Measurements from ENCODE around the gene PLCD4. TPM values are rescaled to one million over a fixed set of nuclear protein-coding genes. Genes with fewer than 3 reads are reported as not detected.

The PLCD4 gene
- total RNA-seq, 1 donor from 2014 or later, result 24.7 TPM

DNA sequence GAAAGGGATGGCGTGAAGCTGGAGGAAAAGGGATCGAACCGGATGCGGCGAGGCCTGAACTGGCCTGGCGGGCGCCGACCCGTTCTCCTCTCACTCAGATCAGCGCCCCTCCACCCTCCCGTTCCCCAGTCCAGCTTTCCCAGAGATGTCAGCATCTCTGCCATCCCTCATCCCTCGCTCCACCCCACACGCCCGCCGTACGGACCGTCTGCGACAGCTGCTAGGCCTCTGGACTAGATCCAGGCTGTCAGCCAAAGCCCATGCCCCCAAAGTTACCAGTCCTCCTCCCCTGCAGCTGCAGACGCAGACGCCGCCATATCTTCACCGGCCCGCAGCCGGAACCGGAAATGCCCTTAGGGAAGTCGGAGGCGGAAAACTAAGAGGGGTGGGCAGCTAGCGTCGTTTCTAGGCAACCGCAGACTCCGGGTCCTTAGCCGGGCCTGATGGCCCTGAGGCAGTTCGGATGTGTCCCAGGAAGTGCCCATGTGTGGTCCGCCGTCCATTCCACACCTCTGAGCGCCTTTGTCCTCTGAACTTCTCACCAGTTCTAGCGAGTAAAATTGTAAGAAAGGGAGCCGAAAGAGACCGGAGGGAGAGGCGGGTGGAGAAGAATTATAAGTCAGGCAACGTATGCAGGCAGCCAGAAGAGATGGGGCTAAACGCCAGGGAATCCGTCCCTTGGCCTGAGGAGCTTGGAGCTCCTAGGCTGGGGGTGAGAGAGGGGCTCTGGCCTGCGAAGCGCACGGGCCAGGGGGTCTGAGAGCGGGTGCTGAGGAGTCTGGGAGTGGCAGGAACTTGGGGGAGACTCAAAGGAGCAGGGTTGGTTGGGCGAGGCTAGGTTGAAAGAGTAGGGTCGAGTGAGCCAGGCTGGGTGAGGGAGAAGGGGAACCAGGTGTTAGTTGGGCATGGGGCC is 64.2 kb downstream of the PLCD4 start, which contains the start of the genes RNF25 and STK36:
Gene RNF25, minus strand, starts transcription at position 349 of the 913 bp plus-strand sequence. Its CDS starts 32 bp downstream, at position 317.
Gene STK36, plus strand, starts transcription at position 433 of the 913 bp plus-strand sequence. CDS start 744 bp downstream, outside the sequence.
- H3K27me3 Mint-ChIP-seq (ENCODE audit: unreplicated experiment), result no peaks in the 10 kb centered on the region
- H3K36me3 Mint-ChIP-seq (ENCODE audit: unreplicated experiment), result peaks cover 13% of the 10 kb centered on the region
- peak within 1 kb of the TSS; percentile 99 for H3K27ac Mint-ChIP-seq (ENCODE audit: unreplicated experiment)
- H3K9me3 Mint-ChIP-seq (ENCODE audit: unreplicated experiment), result no peaks in the 10 kb centered on the region
- peaks cover 25% of the 10 kb centered on the region for H3K4me1 Mint-ChIP-seq (ENCODE audit: unreplicated experiment)
- H3K4me3 Mint-ChIP-seq (ENCODE audit: unreplicated experiment), result peak within 1 kb of the TSS; percentile 99
- TF ChIP-seq, protein P1, sequence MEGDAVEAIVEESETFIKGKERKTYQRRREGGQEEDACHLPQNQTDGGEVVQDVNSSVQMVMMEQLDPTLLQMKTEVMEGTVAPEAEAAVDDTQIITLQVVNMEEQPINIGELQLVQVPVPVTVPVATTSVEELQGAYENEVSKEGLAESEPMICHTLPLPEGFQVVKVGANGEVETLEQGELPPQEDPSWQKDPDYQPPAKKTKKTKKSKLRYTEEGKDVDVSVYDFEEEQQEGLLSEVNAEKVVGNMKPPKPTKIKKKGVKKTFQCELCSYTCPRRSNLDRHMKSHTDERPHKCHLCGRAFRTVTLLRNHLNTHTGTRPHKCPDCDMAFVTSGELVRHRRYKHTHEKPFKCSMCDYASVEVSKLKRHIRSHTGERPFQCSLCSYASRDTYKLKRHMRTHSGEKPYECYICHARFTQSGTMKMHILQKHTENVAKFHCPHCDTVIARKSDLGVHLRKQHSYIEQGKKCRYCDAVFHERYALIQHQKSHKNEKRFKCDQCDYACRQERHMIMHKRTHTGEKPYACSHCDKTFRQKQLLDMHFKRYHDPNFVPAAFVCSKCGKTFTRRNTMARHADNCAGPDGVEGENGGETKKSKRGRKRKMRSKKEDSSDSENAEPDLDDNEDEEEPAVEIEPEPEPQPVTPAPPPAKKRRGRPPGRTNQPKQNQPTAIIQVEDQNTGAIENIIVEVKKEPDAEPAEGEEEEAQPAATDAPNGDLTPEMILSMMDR (IDR thresholded peaks at IDR 0.05), result no peak
- DNase-seq (ENCODE audit: extremely low spot score, unreplicated experiment), result peak; percentile 94

DNA sequence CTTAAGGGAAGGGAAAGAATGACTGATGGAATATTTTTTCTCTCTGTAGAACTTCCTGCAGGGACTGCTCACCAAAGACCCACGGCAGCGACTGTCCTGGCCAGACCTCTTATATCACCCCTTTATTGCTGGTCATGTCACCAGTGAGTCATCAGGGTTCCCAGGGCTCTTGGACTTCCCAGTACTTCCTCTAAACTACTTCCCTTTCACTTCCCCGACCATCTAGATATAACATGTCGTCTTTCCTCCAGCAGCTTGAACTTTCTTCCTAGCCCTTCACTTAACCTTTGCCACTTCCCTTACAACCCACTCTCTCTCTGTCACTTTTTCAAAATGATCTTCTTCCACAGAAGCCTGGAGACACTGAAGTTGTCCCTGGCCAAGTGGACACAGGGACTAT is 71.4 kb downstream of the PLCD4 start:
- H3K4me3 Mint-ChIP-seq (ENCODE audit: unreplicated experiment), result no peak overlapping the region
- TF ChIP-seq, protein P1 (IDR thresholded peaks at IDR 0.05), result no peak
- no peaks in the 10 kb centered on the region for H3K9me3 Mint-ChIP-seq (ENCODE audit: unreplicated experiment)
- H3K4me1 Mint-ChIP-seq (ENCODE audit: unreplicated experiment), result no peaks in the 10 kb centered on the region
- no peak overlapping the region for H3K27ac Mint-ChIP-seq (ENCODE audit: unreplicated experiment)
- DNase-seq (ENCODE audit: extremely low spot score, unreplicated experiment), result no peak
- peaks cover 24% of the 10 kb centered on the region for H3K36me3 Mint-ChIP-seq (ENCODE audit: unreplicated experiment)
- H3K27me3 Mint-ChIP-seq (ENCODE audit: unreplicated experiment), result no peaks in the 10 kb centered on the region

DNA sequence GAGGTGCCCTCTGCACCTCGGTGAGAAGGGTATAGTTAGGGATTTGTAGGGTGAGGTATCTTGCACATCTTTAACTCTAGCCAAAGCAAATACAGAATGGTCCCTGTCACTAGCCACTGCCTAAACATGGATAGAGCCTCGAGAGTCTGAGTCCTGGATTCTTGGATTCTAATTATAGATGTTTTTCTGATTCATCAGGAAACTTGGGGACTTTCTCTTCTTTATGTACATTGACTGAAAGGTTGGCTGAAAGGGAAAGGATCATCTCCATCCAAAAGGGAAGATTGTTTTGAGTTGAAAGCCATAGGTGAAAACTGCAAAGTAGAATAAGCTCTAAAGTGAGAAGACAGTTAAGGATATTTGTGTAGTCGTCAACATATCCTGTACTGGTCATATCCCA is 72.4 kb downstream of the PLCD4 start:
- H3K27ac Mint-ChIP-seq (ENCODE audit: unreplicated experiment), result no peak overlapping the region
- H3K9me3 Mint-ChIP-seq (ENCODE audit: unreplicated experiment), result no peaks in the 10 kb centered on the region
- peaks cover 29% of the 10 kb centered on the region for H3K36me3 Mint-ChIP-seq (ENCODE audit: unreplicated experiment)
- DNase-seq (ENCODE audit: extremely low spot score, unreplicated experiment), result no peak
- no peaks in the 10 kb centered on the region for H3K27me3 Mint-ChIP-seq (ENCODE audit: unreplicated experiment)
- no peaks in the 10 kb centered on the region for H3K4me1 Mint-ChIP-seq (ENCODE audit: unreplicated experiment)
- H3K4me3 Mint-ChIP-seq (ENCODE audit: unreplicated experiment), result no peak overlapping the region
- TF ChIP-seq, protein P1 (IDR thresholded peaks at IDR 0.05), result no peak

Other genes starting within 250 kb of the PLCD4 start
- gene SLC11A1, start 225.6 kb upstream of the PLCD4 start, total RNA-seq, result 0.16 and 0.21 TPM in 2 replicates
- 131 and 138 TPM in 2 replicates for gene CTDSP1, start 208.0 kb upstream of the PLCD4 start, total RNA-seq
- 0.57 TPM in 1 of 2 replicates, not detected in the other for gene VIL1, start 188.8 kb upstream of the PLCD4 start, total RNA-seq
- 14.6 and 15.0 TPM in 2 replicates for gene USP37, start 39.5 kb upstream of the PLCD4 start, total RNA-seq
- 40.3 and 41.6 TPM in 2 replicates for gene CNOT9, start 39.1 kb upstream of the PLCD4 start, total RNA-seq
- gene ZNF142, start 51.7 kb downstream of the PLCD4 start, total RNA-seq, result 33.4 and 35.5 TPM in 2 replicates
- gene BCS1L, start 51.8 kb downstream of the PLCD4 start, total RNA-seq, result 36.5 and 40.9 TPM in 2 replicates
- 35.7 and 36.7 TPM in 2 replicates for gene RNF25, start 64.1 kb downstream of the PLCD4 start, total RNA-seq
- 60.7 and 67.8 TPM in 2 replicates for gene STK36, start 64.2 kb downstream of the PLCD4 start, total RNA-seq
- gene TTLL4, start 102.9 kb downstream of the PLCD4 start, total RNA-seq, result 23.7 and 28.6 TPM in 2 replicates
- gene CYP27A1, start 174.2 kb downstream of the PLCD4 start, total RNA-seq, result 3.2 and 4.1 TPM in 2 replicates
- not detected in 2 replicates for gene PRKAG3, start 223.9 kb downstream of the PLCD4 start, total RNA-seq

All from osteocyte (in vitro differentiated cells).